GM15510 (cell line): Measurements from ENCODE around the gene RPL29.

ENCODE experiments used
- POLR2A ChIP-seq: IDR thresholded peaks from 3 replicates; pipeline ENCODE4 v1.6.1; 2011; ENCODE audit warnings: borderline replicate concordance; ENCODE audit not compliant: insufficient read length; ENCODE audit errors: extremely low read depth

The RPL29 gene

DNA sequence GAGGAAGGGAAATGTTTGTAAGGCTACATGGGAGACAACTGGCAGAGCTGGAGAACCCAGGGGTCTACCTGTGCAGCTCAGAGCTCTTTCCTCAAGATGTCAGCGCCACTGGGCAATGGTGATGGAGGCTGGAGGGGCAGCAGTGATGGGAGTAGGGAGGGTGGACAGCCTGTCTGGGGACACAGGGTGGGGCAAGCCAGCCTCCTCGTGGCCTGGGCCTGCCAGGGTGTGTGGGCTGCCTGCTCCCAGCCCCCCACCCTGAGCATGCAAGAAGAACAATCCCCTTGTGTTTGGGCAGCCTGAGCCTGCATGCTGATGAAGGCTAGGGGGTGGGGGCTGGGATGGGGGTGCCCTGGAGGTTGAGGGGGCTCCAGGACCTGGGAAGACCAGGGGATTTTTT lies 29.7 kb downstream of the RPL29 start:
- no peak for TF ChIP-seq POLR2A

DNA sequence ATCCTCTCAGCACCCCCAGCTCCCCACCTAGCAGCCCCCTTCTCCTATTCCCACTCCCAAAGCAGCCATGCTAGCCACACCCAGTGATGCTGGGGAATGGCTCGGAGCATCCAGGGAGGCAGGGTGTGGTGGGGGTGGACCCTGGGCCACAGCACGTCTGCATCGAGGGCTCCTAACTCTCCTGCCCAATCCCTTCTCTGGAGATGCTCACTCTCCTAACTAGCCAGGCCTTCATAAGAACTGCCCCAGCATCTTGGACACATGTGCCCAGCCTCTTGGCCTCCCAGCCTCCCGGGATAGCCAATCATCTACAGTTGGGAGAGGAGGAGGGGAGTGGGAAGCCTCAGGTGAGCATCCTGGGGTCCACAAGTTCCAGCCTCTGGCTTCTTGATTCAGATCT lies 31.2 kb downstream of the RPL29 start:
- TF ChIP-seq POLR2A, result no peak

DNA sequence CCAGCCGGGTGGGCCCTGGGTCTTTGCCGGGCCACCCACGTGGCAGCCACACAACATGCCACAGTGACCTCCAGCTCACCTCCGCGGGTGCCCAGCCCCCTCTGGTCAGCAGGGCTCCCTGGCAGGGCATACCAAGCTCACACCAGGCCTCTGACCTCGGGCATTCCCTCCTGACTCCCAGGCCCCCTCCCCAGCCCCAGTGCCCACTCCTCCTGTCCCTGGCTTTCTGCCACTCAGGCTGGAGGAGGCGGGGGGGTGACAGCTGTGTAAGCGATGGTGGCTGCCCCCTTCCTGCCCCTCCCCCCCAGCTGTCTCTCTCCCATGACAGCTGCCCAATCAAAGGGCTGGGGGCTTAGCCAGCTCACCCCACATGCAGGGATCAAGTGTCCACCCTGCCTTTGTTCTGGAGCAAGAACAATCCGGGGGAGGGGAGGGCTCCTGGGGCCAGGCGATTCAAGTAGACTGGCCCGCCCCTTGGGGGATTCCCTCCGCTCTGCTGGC lies 31.7 kb downstream of the RPL29 start:
- TF ChIP-seq POLR2A, result no peak

- TF ChIP-seq POLR2A, result no peak
These were observed 32.7 kb downstream of the RPL29 start for GRCh38 chr3:51962854-51963530.

DNA sequence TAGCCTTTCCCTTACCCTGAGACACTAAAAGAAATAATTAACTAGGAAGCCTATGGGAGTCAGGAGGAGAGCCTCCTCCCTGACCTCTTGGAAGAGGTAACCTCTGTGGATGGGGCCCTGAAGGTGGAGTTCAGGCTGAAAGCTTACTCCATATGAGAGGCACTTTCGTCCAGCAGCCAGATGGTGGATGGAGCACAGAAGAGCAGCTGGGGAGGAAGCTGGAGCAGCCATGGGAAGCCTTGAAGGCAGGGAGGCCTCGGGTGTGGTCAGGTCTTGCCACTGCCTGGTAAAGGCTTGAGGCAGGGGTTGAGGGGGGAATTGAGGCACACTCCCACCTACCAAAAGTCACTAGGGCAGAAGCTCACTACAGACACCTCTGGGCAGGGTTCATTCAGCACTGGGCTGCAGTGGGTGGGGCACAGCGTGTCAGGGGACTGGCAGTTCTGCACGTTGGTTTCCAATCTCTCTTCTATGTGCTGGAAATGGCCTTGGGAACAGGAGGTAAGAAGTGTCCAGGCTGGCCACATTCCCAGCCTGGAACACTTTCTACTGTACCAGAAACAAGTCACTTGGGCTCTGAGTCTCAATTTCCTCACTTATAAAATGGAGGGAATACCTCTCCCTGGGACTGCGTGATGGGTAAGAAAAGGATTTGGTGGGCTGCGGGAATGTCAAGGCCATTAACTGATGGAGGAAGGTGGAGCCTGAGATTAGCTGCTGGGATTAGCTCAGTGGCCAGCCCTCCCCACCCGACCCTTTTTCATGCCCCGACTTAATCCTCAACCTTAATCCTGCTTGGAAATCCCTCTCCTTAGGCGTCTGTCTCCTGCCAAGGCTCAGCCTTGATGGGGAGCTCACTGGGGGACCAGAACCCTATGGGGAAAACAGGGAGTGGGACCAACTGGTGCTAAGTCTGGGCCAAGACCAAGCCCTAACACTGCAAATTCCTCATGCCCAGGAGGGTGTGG lies 33.8 kb downstream of the RPL29 start:
- no peak for TF ChIP-seq POLR2A

- no peak for TF ChIP-seq POLR2A
These were observed 34.7 kb downstream of the RPL29 start for GRCh38 chr3:51961011-51961410.

- no peak for TF ChIP-seq POLR2A
These were observed 35.3 kb downstream of the RPL29 start for GRCh38 chr3:51960386-51960785.

GRCh38 chr3:51959651-51960050 lies 36.0 kb downstream of the RPL29 start:
- TF ChIP-seq POLR2A, result no peak

DNA sequence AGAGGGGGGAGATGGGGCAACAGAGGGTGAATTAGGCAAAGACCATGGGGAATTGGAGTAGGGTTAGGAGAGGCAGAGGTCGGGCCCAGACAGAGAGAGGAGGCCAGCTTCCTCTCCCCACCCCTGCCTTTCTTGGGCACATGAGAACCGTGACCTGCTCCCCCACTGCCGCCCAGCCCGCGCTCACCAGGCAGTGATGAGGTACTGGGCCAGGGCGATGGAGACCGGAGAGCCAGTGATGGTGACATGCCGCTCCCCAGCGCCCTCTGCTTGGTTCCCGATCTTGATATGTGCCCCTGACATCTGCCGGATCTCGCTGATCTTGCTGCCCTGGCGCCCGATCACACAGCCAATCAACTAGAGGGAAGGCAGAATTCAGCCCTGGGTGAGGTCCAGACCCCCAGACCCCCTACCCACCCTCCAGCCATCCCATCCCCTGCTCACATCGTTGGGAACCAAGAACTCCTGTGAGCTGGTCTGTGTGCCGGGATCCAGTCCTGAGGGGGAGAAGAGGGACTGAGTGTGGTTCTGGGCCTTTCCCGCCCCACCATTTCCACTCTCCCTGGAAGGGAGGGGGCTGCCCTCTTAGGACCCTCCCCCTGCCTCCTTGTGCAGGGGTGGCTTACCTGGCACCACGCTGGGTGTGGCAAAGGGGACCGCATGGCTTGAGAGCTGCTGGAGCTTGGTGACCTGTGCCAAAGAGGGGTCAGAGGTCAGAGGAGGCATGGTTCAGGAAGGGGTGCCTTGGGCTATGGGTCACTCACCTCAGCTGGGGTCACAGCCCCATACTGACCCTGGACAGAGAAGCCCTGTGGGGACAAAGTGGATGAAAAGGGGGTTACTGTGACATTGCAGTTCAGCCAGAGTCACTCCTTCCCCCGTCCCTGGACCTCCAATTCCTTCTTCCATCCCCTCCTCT lies 36.8 kb downstream of the RPL29 start:
- TF ChIP-seq POLR2A, result no peak

GRCh38 chr3:51957520-51958205 lies 38.0 kb downstream of the RPL29 start:
- no peak for TF ChIP-seq POLR2A

- no peak for TF ChIP-seq POLR2A
These were observed 39.6 kb downstream of the RPL29 start for GRCh38 chr3:51955893-51956770.

GRCh38 chr3:51955175-51955892 lies 40.4 kb downstream of the RPL29 start, which contains the start of gene GPR62:
Gene GPR62, plus strand, starts transcription at chr3:51955381. Its CDS starts 272 bp downstream, at chr3:51955653.
- no peak for TF ChIP-seq POLR2A
